Measurements from ENCODE around the gene EML4.

Gene EML4

GRCh38 chr2:42307180-42307579 is 138.0 kb downstream of the EML4 start:
- TF ChIP-seq, protein P1, sequence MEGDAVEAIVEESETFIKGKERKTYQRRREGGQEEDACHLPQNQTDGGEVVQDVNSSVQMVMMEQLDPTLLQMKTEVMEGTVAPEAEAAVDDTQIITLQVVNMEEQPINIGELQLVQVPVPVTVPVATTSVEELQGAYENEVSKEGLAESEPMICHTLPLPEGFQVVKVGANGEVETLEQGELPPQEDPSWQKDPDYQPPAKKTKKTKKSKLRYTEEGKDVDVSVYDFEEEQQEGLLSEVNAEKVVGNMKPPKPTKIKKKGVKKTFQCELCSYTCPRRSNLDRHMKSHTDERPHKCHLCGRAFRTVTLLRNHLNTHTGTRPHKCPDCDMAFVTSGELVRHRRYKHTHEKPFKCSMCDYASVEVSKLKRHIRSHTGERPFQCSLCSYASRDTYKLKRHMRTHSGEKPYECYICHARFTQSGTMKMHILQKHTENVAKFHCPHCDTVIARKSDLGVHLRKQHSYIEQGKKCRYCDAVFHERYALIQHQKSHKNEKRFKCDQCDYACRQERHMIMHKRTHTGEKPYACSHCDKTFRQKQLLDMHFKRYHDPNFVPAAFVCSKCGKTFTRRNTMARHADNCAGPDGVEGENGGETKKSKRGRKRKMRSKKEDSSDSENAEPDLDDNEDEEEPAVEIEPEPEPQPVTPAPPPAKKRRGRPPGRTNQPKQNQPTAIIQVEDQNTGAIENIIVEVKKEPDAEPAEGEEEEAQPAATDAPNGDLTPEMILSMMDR (IDR thresholded peaks at IDR 0.05; ENCODE audit: borderline replicate concordance, extremely low read depth, low read length, poor library complexity, severe bottlenecking) = no peak
- no peak for TF ChIP-seq EZH2 (IDR thresholded peaks at IDR 0.05; ENCODE audit: borderline replicate concordance, low read depth, low read length, severe bottlenecking)
- H3K4me3 ChIP-seq (ENCODE audit: low read depth in 1 of 2, low read length in 2 of 2) = no peak overlapping the region
- H3K4me2 ChIP-seq (ENCODE audit: insufficient read depth, low read length) = no peak overlapping the region
- H3K79me2 ChIP-seq (ENCODE audit: insufficient read depth, low read length) = no peaks in the 10 kb centered on the region
- ATAC-seq (ENCODE audit: insufficient read depth, low read depth) (no peak), DNase-seq (no peak)
- no peaks in the 10 kb centered on the region for H4K20me1 ChIP-seq (ENCODE audit: insufficient read depth, low read length)
- no peak overlapping the region for H2AFZ ChIP-seq (ENCODE audit: low read depth, low read length)
- H3K36me3 ChIP-seq (ENCODE audit: insufficient read depth, low read length) = peaks cover 35% of the 10 kb centered on the region
- no peaks in the 10 kb centered on the region for H3K27me3 ChIP-seq (ENCODE audit: insufficient read depth, low read length, poor library complexity)
- H3K4me1 ChIP-seq (ENCODE audit: insufficient read depth, low read length) = peaks cover 11% of the 10 kb centered on the region
- H3K27ac ChIP-seq (ENCODE audit: low read length) = no peak overlapping the region
- H3K9me3 ChIP-seq (ENCODE audit: insufficient read depth, low read length, severe bottlenecking) = no peaks in the 10 kb centered on the region
- H3K9ac ChIP-seq (ENCODE audit: low read depth, low read length) = no peak overlapping the region

- H3K4me3 ChIP-seq (ENCODE audit: low read depth in 1 of 2, low read length in 2 of 2) = no peak overlapping the region
- no peaks in the 10 kb centered on the region for H3K9me3 ChIP-seq (ENCODE audit: insufficient read depth, low read length, severe bottlenecking)
- no peak overlapping the region for H3K4me2 ChIP-seq (ENCODE audit: insufficient read depth, low read length)
- DNase-seq (no peak), ATAC-seq (ENCODE audit: insufficient read depth, low read depth) (no peak)
- H3K36me3 ChIP-seq (ENCODE audit: insufficient read depth, low read length) = peaks cover 22% of the 10 kb centered on the region
- no peaks in the 10 kb centered on the region for H4K20me1 ChIP-seq (ENCODE audit: insufficient read depth, low read length)
- no peaks in the 10 kb centered on the region for H3K79me2 ChIP-seq (ENCODE audit: insufficient read depth, low read length)
- H3K4me1 ChIP-seq (ENCODE audit: insufficient read depth, low read length) = peaks cover 11% of the 10 kb centered on the region
- no peak overlapping the region for H3K27ac ChIP-seq (ENCODE audit: low read length)
- no peak overlapping the region for H2AFZ ChIP-seq (ENCODE audit: low read depth, low read length)
- TF ChIP-seq, protein P1 (IDR thresholded peaks at IDR 0.05; ENCODE audit: borderline replicate concordance, extremely low read depth, low read length, poor library complexity, severe bottlenecking) = no peak
- no peak for TF ChIP-seq EZH2 (IDR thresholded peaks at IDR 0.05; ENCODE audit: borderline replicate concordance, low read depth, low read length, severe bottlenecking)
- no peaks in the 10 kb centered on the region for H3K27me3 ChIP-seq (ENCODE audit: insufficient read depth, low read length, poor library complexity)
- no peak overlapping the region for H3K9ac ChIP-seq (ENCODE audit: low read depth, low read length)
Observed at GRCh38 chr2:42309366-42309765, 140.2 kb downstream of the EML4 start.

DNA sequence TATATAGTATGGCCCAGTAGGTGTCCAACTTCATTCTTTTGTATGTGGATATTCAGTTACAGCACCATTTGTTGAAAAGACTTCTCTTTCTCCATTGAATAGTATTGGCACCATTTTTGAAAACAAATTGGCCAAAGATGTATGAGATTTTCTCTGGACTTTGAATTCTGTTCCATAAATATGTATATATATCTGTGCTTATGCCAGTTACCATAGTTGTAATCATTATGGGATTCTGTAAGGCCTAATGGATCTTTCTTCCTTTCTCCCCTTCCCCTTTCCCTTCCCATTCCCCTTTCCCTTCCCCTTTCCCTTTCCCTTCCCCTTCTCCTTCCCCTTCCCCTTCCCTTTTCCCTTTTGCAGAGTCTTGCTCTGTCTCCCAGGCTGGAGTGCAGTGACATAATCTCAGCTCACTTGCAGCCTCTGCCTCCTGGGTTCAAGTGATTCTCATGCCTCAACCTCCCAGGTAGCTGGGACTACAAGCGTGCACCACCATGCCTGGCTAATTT is 140.9 kb downstream of the EML4 start:
- H3K27me3 ChIP-seq (ENCODE audit: insufficient read depth, low read length, poor library complexity) = no peaks in the 10 kb centered on the region
- no peak for ATAC-seq (ENCODE audit: insufficient read depth, low read depth)

More for the DNA sequence above, 140.9 kb downstream of the EML4 start:
- no peak overlapping the region for H3K4me3 ChIP-seq (ENCODE audit: low read depth in 1 of 2, low read length in 2 of 2)
- H3K79me2 ChIP-seq (ENCODE audit: insufficient read depth, low read length) = no peaks in the 10 kb centered on the region
- no peak overlapping the region for H3K4me2 ChIP-seq (ENCODE audit: insufficient read depth, low read length)
- H3K27ac ChIP-seq (ENCODE audit: low read length) = no peak overlapping the region
- TF ChIP-seq, protein P1 (IDR thresholded peaks at IDR 0.05; ENCODE audit: borderline replicate concordance, extremely low read depth, low read length, poor library complexity, severe bottlenecking) = no peak
- no peak for TF ChIP-seq EZH2 (IDR thresholded peaks at IDR 0.05; ENCODE audit: borderline replicate concordance, low read depth, low read length, severe bottlenecking)
- no peaks in the 10 kb centered on the region for H4K20me1 ChIP-seq (ENCODE audit: insufficient read depth, low read length)
- no peaks in the 10 kb centered on the region for H3K9me3 ChIP-seq (ENCODE audit: insufficient read depth, low read length, severe bottlenecking)
- H3K4me1 ChIP-seq (ENCODE audit: insufficient read depth, low read length) = peaks cover 11% of the 10 kb centered on the region
- no peak overlapping the region for H3K9ac ChIP-seq (ENCODE audit: low read depth, low read length)
- peaks cover 25% of the 10 kb centered on the region for H3K36me3 ChIP-seq (ENCODE audit: insufficient read depth, low read length)
- no peak for DNase-seq
- no peak overlapping the region for H2AFZ ChIP-seq (ENCODE audit: low read depth, low read length)
